Bronchial epithelial cell (primary cell): ENCODE results near the gene CRYBB3. TPM values are rescaled to one million over a fixed set of nuclear protein-coding genes. Genes with fewer than 3 reads are reported as not detected.
A peak's percentile ranks its signal among the peaks of the same experiment; 100 is the strongest.

Experiments used
- DNase-seq: peaks from one replicate; pipeline ENCODE4 v3.0.0-alpha.2; 2010; ENCODE audit warnings: low read depth
- FAIRE-seq: peaks from 2 replicates; lab custom pipeline; 2011; peaks lifted over from hg19 to GRCh38; lab: Jason Lieb, UNC
- H3K27me3 ChIP-seq: 2 replicates; pipeline ENCODE4 v1.5.1; 2011; ENCODE audit warnings: low read length; ENCODE audit not compliant: control insufficient read depth, insufficient read depth
- H3K36me3 ChIP-seq: 2 replicates; pipeline ENCODE4 v1.5.1; 2011; ENCODE audit warnings: low read length; ENCODE audit not compliant: control insufficient read depth, insufficient read depth
- H3K4me3 ChIP-seq: 2 replicates; pipeline ENCODE4 v1.5.1; 2011; ENCODE audit warnings: mild to moderate bottlenecking, low read depth, low read length, control low read depth
- CTCF ChIP-seq: IDR thresholded peaks from 2 replicates; pipeline ENCODE4 v1.5.1; 2011; ENCODE audit warnings: mild to moderate bottlenecking, moderate library complexity, low read length, control low read depth, inconsistent platforms; ENCODE audit not compliant: insufficient read depth, severe bottlenecking
- total RNA-seq: library from RNA; depleted of rRNA; stranded (reverse); fragments of >200 nt; gene quantifications from 2 replicates; pipeline ENCODE4 v1.2.1, GENCODE V29; 2014

Gene CRYBB3
- total RNA-seq, 1 donor from 2014 or later: not detected

- peaks cover 32% of the 10 kb centered on the region for H3K36me3 ChIP-seq
These were observed 13.5 kb upstream of the CRYBB3 start for GRCh38 chr22:25186140-25186539.

GRCh38 chr22:25187469-25187868 is 12.2 kb upstream of the CRYBB3 start:
- Histone ChIP-seq H3K36me3 (peaks cover 34% of the 10 kb centered on the region), H3K4me3 (no peak overlapping the region), H3K27me3 (no peaks in the 10 kb centered on the region)
- FAIRE-seq: no peak
- TF ChIP-seq CTCF: no peak
- DNase-seq: no peak

More at GRCh38 chr22:25186140-25186539, 13.5 kb upstream of the CRYBB3 start:
- H3K4me3 ChIP-seq: no peak overlapping the region
- no peak for DNase-seq
- H3K27me3 ChIP-seq: no peaks in the 10 kb centered on the region
- no peak for TF ChIP-seq CTCF
- FAIRE-seq: no peak

GRCh38 chr22:25192406-25192805 is 7.3 kb upstream of the CRYBB3 start:
- Histone ChIP-seq H3K27me3 (no peaks in the 10 kb centered on the region), H3K36me3 (peaks cover 17% of the 10 kb centered on the region), H3K4me3 (no peak overlapping the region)
- DNase-seq (no peak), FAIRE-seq (peak; percentile 7)
- TF ChIP-seq CTCF: no peak

- DNase-seq (no peak), FAIRE-seq (no peak)
- Histone ChIP-seq H3K4me3 (no peak overlapping the region), H3K27me3 (no peaks in the 10 kb centered on the region), H3K36me3 (peaks cover 19% of the 10 kb centered on the region)
- no peak for TF ChIP-seq CTCF
These were observed 6.5 kb upstream of the CRYBB3 start for GRCh38 chr22:25193130-25193529.

GRCh38 chr22:25193548-25193947 is 6.1 kb upstream of the CRYBB3 start:
- Histone ChIP-seq H3K27me3 (no peaks in the 10 kb centered on the region), H3K4me3 (no peak overlapping the region), H3K36me3 (peaks cover 19% of the 10 kb centered on the region)
- DNase-seq (no peak), FAIRE-seq (peak; percentile 28)
- no peak for TF ChIP-seq CTCF

- no peak overlapping the region for H3K4me3 ChIP-seq
- H3K36me3 ChIP-seq: peaks cover 12% of the 10 kb centered on the region
- TF ChIP-seq CTCF: no peak
- no peaks in the 10 kb centered on the region for H3K27me3 ChIP-seq
- FAIRE-seq: no peak
- DNase-seq: no peak
These were observed 3.3 kb upstream of the CRYBB3 start for GRCh38 chr22:25196326-25196725.
